HG02610 (cell line): Measurements from ENCODE around the gene JARID2.
A peak's percentile ranks its signal among the peaks of the same experiment; 100 is the strongest.

Experiments used
- ATAC-seq: cut with Tn5 transposase; IDR thresholded peaks from one replicate; pipeline ENCODE4 v1.9.1; 2021; ENCODE audit warnings: mild to moderate bottlenecking, moderate library complexity; ENCODE audit not compliant: unreplicated experiment

The JARID2 gene

DNA sequence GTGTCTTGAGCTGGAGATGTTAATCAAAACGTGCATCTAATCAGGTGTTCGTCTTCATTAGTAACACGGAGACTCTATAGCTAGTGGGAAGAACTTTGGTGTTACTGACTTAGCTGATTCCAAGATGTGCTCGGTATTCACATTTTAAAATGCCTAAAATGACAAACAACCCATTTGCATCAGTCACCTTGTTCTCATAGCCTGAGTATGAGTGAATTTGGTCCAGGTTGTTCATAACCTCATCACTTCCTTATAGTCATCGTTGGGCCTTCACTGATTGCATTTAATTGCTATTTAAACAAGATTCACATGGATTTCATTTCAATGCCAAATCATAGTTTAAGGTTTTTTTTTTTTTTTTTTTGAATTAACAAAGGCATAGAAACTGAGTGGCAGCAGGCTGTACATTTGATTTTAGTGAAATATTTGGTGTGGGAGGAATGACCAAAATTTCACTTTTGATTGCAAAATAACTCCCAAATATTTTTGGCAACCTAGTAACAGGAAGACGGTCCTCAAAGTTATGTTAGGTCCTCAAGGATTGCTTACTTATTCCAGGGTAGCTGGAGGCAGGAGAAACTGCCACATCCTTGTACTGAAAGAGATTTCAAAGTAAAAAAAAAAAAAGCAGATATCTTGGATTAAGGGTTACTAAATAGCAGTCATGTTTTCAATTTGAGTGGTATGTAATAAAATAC lies 104.7 kb downstream of the JARID2 start:
- ATAC-seq: no peak

- no peak for ATAC-seq
These were observed 105.8 kb downstream of the JARID2 start for GRCh38 chr6:15351631-15352030.

GRCh38 chr6:15352220-15352619 lies 106.4 kb downstream of the JARID2 start:
- peak; percentile 55 for ATAC-seq

DNA sequence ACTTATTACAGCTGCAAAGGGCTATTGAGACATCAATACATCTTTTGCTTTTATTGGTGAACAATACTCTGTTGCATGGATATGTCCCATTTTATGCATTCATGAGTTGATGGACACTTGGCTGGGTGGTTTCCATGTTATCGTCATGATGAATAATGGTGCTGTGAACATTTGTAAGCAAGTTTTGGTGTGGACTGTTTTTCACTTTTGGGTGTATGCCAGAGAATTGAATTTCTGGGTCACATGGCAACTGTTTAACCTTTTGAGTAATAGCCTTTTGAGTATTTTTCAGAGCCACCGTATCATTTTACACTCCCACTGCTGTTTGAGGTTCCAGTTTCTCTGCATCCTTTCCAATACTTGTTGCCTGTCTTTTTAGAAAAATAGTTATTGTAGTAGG lies 107.0 kb downstream of the JARID2 start:
- ATAC-seq: no peak

DNA sequence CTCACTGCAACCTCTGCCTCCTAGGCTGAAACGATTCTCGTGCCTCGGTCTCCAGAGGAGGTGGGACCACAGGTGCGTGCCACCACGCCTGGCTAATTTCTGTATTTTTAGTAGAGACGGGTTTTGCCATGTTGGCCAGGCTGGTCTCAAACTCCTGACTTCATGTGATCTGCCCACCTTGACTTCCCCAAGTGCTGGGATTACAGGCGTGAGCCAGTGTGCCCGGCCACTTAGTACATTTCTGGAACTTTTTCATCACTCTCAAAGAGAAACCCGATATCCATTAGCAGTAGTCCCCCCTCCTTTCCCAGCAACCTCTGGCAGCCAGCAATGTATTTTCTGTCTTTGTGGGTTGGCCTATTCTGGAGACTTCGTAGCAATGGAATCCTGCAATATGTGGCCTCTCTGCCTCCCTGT lies 109.8 kb downstream of the JARID2 start:
- ATAC-seq: no peak

GRCh38 chr6:15356179-15356578 lies 110.3 kb downstream of the JARID2 start:
- ATAC-seq: no peak

DNA sequence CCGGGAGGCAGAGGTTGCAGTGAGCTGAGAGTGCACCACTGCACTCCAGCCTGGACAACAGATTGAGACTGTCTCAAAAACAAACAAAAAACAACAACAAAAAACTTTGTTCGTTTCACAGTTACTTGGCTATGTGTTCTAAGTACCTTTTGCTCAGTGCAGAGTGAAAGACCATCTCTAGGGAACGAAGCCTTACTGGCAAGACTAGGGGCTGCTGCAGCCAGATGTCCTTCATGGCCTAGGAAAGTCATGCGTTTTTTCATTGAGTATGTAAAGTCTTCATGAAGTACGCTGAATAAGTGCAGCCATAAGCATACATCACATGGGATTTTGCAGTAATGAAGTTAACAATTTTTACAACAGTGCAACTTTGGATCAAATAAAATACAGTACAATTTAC lies 111.1 kb downstream of the JARID2 start:
- ATAC-seq: no peak

DNA sequence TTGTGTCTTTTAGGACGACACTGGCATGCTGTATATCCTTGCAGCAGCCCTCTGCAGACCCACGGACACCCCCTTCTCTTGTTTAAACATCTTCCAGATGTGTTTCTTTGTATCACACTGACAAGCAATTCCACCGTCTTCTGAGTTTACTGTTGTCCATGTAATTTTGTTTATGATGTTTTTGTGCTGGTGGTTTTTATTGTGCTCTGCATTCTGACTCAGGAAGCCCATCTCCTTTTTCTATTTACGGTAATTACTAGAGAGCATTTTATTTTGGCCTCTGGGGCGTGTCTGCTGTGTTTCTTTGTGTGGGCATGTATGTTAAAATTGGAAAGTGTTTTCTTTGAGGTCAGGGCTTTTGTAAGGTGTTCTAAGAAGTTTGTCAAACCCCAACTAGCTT lies 111.9 kb downstream of the JARID2 start:
- ATAC-seq: no peak

- peak; percentile 50 for ATAC-seq
These were observed 112.9 kb downstream of the JARID2 start for GRCh38 chr6:15358579-15359327.

DNA sequence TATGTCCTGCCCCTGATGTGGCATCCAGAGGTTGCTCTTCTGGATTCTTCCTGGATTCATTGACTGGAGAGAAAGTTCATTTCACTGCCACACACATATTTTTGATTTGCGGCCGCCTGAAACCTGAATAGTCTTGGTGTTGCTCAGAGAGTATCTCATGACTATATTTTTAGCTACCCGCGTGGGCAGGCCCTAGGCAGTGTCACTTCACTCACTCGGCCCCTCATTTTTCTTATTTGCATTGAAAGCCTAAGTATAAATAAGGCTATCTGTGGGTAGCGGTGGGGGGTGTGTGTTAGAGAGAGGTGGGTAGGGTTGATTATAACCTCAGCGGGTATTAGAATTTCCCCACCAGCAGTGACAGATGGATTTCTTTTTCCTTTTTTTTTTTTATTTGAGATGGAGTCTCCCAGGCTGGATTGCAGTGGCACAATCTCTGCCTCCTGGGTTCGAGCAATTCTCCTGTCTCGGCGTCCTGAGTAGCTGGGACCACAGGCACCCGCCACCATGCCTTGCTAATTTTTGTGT lies 113.5 kb downstream of the JARID2 start:
- peak; percentile 54 for ATAC-seq

DNA sequence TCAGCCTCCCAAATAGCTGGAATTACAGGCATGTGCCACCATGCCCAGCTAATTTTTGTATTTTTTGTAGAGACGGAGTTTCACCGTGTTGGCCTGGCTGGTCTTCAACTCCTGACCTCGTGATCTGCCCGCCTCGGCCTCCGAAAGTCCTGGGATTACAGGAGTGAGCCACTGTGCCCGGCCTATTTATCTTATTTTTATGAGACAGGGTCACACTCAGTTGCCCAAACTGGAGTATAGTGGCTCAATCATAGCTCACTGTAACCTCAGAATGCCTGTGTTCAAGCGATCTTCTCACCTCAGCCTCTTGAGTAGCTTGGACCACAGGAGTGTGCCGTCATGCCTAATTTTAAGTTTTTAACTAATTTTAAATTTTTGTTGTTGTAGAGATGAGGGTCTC lies 114.4 kb downstream of the JARID2 start:
- ATAC-seq: no peak

GRCh38 chr6:15361197-15361596 lies 115.3 kb downstream of the JARID2 start:
- no peak for ATAC-seq

- ATAC-seq: no peak
These were observed 116.6 kb downstream of the JARID2 start for GRCh38 chr6:15362274-15363160.

DNA sequence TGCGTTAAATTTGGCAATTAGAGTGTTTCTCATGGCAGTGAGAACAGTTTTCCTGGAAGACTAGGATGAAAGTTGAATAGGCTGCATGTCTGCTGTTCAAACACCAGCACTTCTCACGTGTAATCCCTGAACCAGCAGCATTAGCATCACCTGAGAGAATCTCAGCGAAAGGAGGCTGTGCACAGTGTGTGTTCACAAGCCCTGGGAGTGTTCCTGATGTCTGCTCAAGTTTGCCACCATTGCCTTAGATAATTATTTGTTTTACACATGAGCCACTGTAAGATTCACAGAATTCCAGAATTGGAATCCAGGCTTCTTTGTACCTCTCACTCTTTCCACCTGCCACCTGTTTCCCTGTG lies 117.3 kb downstream of the JARID2 start:
- no peak for ATAC-seq

DNA sequence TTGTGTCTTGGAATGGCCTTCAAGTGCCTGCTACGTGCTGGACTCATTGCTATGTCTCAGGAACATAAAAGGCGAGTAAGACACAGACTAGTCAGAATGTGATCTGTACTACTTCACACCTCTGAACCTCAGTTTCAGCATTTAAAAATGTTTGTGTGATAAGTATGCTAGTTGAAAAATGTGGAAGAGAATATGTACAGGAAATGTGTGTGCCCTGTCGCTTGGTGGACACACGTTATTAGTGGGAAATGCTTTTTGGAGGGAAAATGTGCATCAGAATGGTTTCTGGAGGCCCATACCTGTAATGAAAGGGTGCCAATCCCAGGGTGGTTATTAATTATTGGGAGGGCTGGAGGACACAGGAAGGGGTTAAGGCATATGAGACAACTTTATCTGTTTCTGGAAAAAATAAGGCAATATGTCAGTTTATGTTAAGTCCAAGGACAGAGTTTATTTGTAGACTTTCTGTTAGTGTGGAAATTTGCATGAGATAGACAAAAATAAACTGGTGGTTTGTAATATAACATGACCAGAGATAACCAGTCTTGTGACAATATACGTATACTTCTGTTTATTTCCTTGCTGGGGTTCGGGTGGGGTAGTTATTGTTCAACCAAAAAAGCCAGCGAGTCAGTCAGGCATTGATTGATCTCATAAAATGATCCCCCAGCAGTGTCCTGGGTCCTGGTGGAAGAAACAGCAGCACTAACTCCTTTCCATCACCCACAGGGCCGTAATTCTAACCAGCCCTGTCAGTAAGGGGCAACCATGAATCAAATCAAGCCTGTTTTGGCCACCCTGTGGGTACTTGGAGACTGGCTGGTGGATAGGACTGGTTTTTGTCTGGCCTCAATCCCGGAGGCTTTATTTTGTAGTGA lies 117.9 kb downstream of the JARID2 start:
- peak; percentile 43 for ATAC-seq

DNA sequence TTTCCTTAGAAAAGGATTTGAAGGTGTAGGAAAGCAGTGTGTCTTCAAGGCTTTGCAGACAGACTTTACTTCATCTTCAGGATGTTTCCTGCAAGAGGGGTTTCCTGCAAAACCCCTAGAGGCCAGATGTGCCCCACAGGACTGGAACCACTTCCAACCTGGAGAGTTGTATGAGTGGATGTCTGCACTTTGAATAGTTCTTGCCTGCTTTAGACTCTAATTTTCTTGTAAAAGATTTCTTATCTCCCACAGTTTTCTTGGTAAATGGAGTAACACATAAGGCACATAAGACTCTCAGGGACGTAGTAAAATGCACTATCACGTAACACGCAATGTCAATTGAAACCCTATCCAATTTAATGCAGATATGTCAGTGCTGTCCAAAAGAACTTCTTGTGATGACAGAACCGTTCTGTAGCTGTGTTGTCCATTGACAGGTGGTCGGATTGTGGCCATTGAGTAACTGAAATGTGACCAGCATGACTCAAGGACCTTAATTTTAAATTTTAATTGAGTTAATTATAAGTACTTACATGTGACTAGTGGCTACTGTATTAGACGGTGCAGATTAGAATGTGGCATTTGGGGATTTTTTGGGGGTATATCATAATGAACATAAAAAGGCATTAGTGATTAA lies 118.7 kb downstream of the JARID2 start:
- no peak for ATAC-seq

DNA sequence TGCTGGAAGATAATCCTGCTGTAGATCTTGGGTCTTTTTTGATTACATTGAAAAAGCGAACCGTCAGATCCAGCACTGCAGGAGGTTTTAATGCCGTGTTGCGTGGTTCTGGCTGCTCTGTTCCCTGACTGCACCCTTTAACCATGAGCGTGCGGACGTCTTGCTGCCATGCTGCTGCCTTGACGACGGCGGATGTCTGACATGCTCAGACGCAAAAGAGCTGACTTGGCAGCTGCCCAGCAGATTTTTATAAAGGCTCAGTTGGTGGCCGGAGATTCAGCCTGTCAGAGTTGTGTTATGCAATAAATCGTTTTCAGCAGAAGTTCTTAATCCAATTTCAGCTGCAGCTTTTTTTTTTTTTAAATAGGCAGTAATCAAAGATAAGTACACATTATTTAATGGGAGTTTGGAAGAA lies 119.4 kb downstream of the JARID2 start:
- ATAC-seq: peak; percentile 42

DNA sequence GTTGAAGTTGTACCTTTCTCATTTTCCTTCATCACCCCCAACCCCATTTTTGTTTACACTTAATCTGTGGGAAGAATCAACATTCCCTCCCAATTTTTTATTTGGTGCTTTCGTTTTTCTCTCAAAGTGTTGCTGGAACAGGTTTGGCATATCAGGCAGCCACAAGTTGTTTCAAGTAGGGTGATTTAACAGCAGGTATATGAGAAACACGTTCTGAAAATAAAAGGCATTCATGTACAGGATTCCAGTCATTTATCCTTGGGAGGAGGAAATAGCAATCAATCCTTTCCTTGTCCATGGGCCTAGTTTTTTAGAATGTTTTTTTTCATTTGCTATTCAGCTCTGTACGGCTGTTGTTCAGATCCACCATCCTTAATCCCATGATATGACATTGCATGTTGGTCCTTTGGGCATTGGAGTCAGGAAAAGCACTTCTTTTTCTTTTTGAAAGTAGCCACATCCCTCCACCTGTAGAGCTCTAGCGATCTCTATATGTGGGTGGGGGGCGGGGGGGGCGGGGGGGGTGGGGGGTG lies 120.2 kb downstream of the JARID2 start:
- no peak for ATAC-seq

DNA sequence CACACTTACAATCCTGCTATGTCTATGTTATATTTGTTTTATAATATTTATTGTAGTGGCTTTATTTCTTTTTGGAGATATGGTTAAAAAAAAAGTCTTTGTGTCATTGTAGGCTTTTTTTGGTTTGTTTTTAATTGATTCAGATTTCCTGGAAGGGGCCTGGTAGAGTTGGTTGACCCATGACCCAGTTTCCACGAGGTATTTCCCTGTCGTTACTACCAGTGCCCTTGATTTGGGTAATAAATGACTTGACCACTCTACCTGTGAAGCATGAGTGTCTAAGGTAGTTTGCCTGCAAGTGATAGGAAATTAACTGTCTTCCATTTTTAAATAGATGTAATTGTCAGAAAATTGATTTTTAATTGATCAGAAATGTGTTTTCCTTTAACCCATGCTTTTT lies 121.0 kb downstream of the JARID2 start:
- ATAC-seq: no peak

DNA sequence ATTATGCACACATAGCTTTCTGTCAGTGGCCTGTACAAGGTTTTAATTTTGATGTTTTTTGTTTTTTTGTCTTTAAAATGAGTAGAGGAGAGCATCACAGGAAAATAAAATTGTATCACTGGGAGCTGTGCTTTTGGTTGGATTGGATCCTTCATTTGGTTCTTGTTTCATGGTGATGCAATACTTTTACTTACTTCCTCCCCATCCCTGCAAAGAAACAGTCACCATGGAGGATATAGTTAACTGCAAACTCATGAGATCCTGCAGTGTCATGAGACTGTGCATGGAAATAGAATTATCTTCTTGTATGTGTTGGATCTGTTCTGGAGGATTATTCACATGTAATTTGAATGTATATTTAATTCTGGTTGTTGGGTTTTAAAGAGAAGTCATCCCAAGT lies 122.3 kb downstream of the JARID2 start:
- ATAC-seq: no peak
